ENCODE measurements around the gene MEGF11.

GRCh38 chr15:66014635-66015182 lies 238.8 kb downstream of the MEGF11 start:
- TF ChIP-seq CTCF (IDR thresholded peaks at IDR 0.05) (no peak), POLR2A (IDR thresholded peaks at IDR 0.05) (no peak)

All from Peyer's patch (tissue), 4 donors.